Keratinocyte (primary cell): ENCODE results near the gene RAB3GAP2.

Experiments used
- CTCF ChIP-seq, 3 experiments: IDR thresholded peaks in 1 of 3; conservative IDR thresholded peaks in 1 of 3; optimal IDR thresholded peaks in 1 of 3; 2 replicates in 2 of 3; 3 replicates in 1 of 3; pipeline versions ENCODE3 to v1.5.1; 2011; ENCODE audit warnings: low read length in 3 of 3, mild to moderate bottlenecking in 3 of 3, moderate library complexity in 2 of 3, control low read depth in 1 of 3, inconsistent platforms in 1 of 3; ENCODE audit not compliant: insufficient read depth in 2 of 3; ENCODE audit errors: extremely low read depth in 1 of 3
- EZH2 ChIP-seq: IDR thresholded peaks from one replicate; pipeline ENCODE4 v1.6.1; 2012; ENCODE audit warnings: inconsistent platforms, mild to moderate bottlenecking, low read length, moderate library complexity

- TF ChIP-seq CTCF (optimal IDR thresholded peaks at IDR 0.05 in 1 of 3, IDR thresholded peaks at IDR 0.05 in 1 of 3, conservative IDR thresholded peaks at IDR 0.05 in 1 of 3; ENCODE audit: extremely low read depth in 1 of 3, insufficient read depth in 2 of 3, low read length in 3 of 3) (no peak), EZH2 (no peak)
These were observed 147.7 kb downstream of the RAB3GAP2 start for GRCh38 chr1:220124542-220124941.
